Left renal cortex interstitium (tissue), 4 donors: ENCODE results near the gene OSBPL5. TPM values are rescaled to one million over a fixed set of nuclear protein-coding genes. Genes with fewer than 3 reads are reported as not detected.

ENCODE experiments used
- DNase-seq, 4 donors: peaks; one replicate each; pipeline ENCODE4 v3.0.0-alpha.2; 2013; ENCODE audit warnings: low read depth in 4 of 4, low spot score in 2 of 4, missing footprints in 1 of 4
- polyA plus RNA-seq, 4 donors: library from polyadenylated mRNA; unstranded; fragments of 120-200 nt; gene quantifications; one replicate each; pipeline ENCODE4 v1.2.1, GENCODE V29; 2013; ENCODE audit not compliant: insufficient read length in 4 of 4

Gene OSBPL5
- polyA plus RNA-seq, 4 donors, result 15.5 to 30.1 (median 25.0) TPM

GRCh38 chr11:3138178-3139085 lies 26.7 kb downstream of the OSBPL5 start:
- no peak for DNase-seq

GRCh38 chr11:3137486-3138177 lies 27.5 kb downstream of the OSBPL5 start:
- DNase-seq, result no peak

GRCh38 chr11:3136546-3137455 lies 28.3 kb downstream of the OSBPL5 start:
- no peak for DNase-seq

GRCh38 chr11:3135481-3136440 lies 29.3 kb downstream of the OSBPL5 start:
- DNase-seq, result no peak

- DNase-seq, result no peak
Measured at GRCh38 chr11:3134651-3135480, 30.2 kb downstream of the OSBPL5 start.

GRCh38 chr11:3134218-3134621 lies 30.9 kb downstream of the OSBPL5 start:
- no peak for DNase-seq

GRCh38 chr11:3133261-3134217 lies 31.6 kb downstream of the OSBPL5 start:
- DNase-seq, result no peak

- DNase-seq, result no peak
Measured at GRCh38 chr11:3132831-3133260, 32.3 kb downstream of the OSBPL5 start.

- DNase-seq, result no peak
Measured at GRCh38 chr11:3132271-3132781, 32.8 kb downstream of the OSBPL5 start.

GRCh38 chr11:3131330-3131941 lies 33.7 kb downstream of the OSBPL5 start:
- no peak for DNase-seq

- no peak for DNase-seq
Measured at GRCh38 chr11:3130269-3131071, 34.6 kb downstream of the OSBPL5 start.

- no peak for DNase-seq
Measured at GRCh38 chr11:3129591-3130268, 35.4 kb downstream of the OSBPL5 start.

- DNase-seq, result no peak
Measured at GRCh38 chr11:3129181-3129590, 35.9 kb downstream of the OSBPL5 start.

- DNase-seq, result no peak
Measured at GRCh38 chr11:3128356-3129180, 36.5 kb downstream of the OSBPL5 start.
